ENCODE data around the gene C2orf80. TPM values are rescaled to one million over a fixed set of nuclear protein-coding genes. Genes with fewer than 3 reads are reported as not detected.
"Not testable (repeated sequence)": the region's sequence is repeated elsewhere in the genome, so short reads cannot be mapped to it uniquely, and the experiment has no call there.

C2orf80 gene
- total RNA-seq, 1 experiment from 2014 or later: not detected

DNA sequence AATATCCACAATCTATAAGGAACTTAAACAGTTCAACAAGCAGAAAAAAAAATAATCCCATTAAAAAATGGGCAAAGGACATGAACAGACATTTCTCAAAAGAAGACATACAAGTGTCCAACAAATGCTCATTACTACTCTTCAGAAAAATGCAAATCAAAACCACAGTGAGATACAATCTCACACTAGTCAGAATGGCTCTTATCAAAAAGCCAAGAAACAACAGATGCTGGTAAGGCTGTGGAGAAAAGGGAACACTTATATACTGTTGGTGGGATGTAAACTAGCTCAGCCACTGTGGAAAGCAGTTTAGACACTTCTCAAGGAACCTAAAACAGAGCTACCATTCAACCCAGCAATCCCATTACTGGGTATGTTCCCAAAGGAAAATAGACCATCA lies 36.7 kb downstream of the C2orf80 start:
- no peaks in the 10 kb centered on the region for H3K4me1 ChIP-seq
- H3K36me3 ChIP-seq: no peaks in the 10 kb centered on the region
- no peaks in the 10 kb centered on the region for H3K27me3 ChIP-seq
- no peaks in the 10 kb centered on the region for H3K9me3 ChIP-seq (replicated peaks)
- no peak for DNase-seq
- no peak overlapping the region for H3K4me3 ChIP-seq
- no peak overlapping the region for H3K27ac ChIP-seq

DNA sequence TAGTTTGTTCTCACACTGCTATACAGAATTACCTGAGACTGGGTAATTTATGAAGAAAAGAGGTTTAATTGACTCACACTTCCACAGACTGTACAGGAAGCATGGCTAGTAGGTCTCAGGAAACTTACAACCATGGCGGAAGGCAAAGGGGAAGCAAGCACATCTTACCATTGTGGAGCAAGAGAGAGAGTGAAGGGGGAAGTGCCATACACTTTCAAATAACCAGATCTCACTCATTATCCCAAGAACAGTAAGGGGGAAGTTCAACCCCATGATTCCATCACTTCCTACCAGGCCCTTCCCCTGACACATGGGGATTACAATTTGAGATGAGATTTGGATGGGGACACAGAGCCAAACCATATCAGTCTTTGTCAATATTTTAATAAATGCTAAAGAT lies 38.9 kb downstream of the C2orf80 start:
- Histone ChIP-seq H3K4me3 (no peak overlapping the region), H3K4me1 (no peaks in the 10 kb centered on the region), H3K27ac (no peak overlapping the region), H3K27me3 (no peaks in the 10 kb centered on the region), H3K9me3 (replicated peaks) (no peaks in the 10 kb centered on the region), H3K36me3 (no peaks in the 10 kb centered on the region)
- DNase-seq: no peak

DNA sequence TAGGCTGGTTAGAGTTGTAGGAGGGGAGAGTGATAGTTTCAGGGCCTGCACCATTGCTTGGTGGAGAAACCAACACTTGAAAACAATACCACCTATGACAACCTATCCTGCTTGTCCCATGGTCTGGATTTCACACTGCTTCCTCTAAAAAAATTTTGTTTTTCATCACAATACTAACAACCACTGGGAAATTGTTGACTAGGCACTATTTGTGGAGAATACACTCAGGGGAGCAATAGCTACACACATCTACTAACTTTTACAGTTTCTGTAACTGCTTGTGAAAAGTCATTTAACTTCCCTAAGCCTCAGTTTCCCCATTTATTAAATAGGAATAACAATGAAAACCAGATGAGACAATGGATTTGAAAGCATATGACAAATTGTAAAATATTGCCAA lies 39.7 kb downstream of the C2orf80 start:
- Histone ChIP-seq H3K9me3 (replicated peaks) (no peaks in the 10 kb centered on the region), H3K27ac (no peak overlapping the region), H3K36me3 (no peaks in the 10 kb centered on the region), H3K4me1 (no peaks in the 10 kb centered on the region), H3K27me3 (no peaks in the 10 kb centered on the region), H3K4me3 (no peak overlapping the region)
- DNase-seq: no peak

DNA sequence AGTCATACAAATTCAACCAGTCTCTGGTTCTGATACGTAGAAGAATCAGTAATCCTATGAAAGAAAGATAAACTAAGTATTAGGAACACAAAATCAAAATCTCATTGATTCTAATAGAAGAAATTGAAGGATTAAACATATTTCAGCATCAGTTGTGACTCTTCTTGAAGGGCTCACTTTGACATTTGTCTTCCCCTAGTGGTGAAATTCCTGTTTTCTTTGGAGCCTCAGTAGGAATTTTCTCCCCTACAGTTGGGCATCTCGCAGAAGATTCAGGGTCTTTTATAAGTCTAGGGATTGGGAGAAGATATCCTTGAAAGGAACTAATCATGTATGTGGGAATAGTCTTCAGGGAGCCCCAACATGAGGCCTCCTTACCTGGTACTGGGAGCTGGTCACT lies 41.0 kb downstream of the C2orf80 start:
- H3K4me3 ChIP-seq: no peak overlapping the region
- no peaks in the 10 kb centered on the region for H3K36me3 ChIP-seq
- DNase-seq: no peak
- H3K9me3 ChIP-seq (replicated peaks): no peaks in the 10 kb centered on the region
- H3K27me3 ChIP-seq: no peaks in the 10 kb centered on the region
- H3K4me1 ChIP-seq: no peaks in the 10 kb centered on the region
- no peak overlapping the region for H3K27ac ChIP-seq

DNA sequence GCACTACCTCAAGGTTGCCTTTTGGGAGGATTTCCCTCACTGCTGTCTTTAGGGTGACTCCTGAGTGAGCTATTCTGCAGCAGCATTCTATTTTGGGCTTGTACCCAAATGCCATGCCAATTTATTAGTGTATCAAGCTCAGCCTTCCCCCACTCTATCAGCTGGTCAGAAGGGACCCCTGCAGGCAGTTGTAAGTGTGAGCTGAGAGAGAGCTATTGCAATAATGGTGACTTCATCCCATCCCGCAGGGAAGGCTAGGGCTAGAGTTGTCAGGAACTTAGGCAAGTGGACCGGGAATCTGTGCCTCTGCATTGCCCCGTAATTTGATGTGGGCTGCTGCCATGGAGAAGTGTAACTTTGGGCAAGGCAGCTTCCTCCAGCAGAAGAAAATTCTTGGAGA lies 42.1 kb downstream of the C2orf80 start:
- Histone ChIP-seq H3K27me3 (no peaks in the 10 kb centered on the region), H3K4me3 (no peak overlapping the region), H3K9me3 (replicated peaks) (no peaks in the 10 kb centered on the region), H3K27ac (no peak overlapping the region), H3K36me3 (no peaks in the 10 kb centered on the region), H3K4me1 (no peaks in the 10 kb centered on the region)
- no peak for DNase-seq

DNA sequence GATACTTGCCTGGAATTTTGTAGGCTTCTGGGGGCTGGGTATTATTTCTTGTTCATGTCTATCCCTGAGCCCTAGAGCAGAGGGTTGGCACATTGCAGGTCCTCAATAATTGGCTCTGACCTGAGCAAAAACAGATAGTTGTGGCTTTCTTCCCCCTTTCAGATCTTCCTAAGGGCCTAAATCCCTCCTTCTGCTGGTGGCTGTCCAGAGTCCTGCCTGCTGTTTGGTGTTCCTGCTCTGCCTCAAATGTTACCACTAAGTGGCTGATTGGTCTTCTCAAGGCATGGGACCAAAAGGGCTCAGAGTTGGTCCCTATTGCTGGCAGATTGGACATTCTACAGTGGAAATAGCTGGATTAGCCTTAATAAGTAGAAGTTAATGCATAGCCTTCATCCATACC lies 42.8 kb downstream of the C2orf80 start:
- Histone ChIP-seq H3K36me3 (no peaks in the 10 kb centered on the region), H3K9me3 (replicated peaks) (no peaks in the 10 kb centered on the region), H3K27ac (no peak overlapping the region), H3K4me3 (no peak overlapping the region), H3K27me3 (no peaks in the 10 kb centered on the region), H3K4me1 (no peaks in the 10 kb centered on the region)
- DNase-seq: no peak

DNA sequence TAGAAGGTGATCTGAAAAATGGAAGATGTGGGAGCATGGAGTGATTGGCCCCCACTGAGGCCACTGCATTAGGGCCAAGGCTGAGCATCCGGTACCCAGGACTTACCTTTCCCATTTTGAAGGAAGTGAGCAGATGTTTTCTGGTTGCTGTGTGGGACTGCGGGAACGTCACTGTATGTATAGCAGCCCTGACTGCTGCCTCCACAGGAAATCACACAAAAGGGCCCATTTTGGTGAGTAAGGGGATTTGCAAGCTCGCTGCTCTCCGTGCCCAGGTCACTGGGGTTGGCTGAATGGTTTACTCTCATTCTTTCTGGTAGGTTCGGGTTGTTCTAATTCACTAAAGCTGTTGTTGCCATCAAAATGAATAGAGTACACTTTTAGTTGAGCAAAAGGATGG lies 43.8 kb downstream of the C2orf80 start, which contains the start of gene CRYGB:
Gene CRYGB, minus strand, starts transcription at position 153 of the 400 bp plus-strand sequence. Its CDS starts 38 bp downstream, at position 115.
- Histone ChIP-seq H3K9me3 (replicated peaks) (no peaks in the 10 kb centered on the region), H3K27me3 (no peaks in the 10 kb centered on the region), H3K4me1 (no peaks in the 10 kb centered on the region), H3K36me3 (no peaks in the 10 kb centered on the region), H3K27ac (no peak within 1 kb of the TSS), H3K4me3 (no peak within 1 kb of the TSS)
- peak in 1 of 2 experiments; percentile 23 for DNase-seq

DNA sequence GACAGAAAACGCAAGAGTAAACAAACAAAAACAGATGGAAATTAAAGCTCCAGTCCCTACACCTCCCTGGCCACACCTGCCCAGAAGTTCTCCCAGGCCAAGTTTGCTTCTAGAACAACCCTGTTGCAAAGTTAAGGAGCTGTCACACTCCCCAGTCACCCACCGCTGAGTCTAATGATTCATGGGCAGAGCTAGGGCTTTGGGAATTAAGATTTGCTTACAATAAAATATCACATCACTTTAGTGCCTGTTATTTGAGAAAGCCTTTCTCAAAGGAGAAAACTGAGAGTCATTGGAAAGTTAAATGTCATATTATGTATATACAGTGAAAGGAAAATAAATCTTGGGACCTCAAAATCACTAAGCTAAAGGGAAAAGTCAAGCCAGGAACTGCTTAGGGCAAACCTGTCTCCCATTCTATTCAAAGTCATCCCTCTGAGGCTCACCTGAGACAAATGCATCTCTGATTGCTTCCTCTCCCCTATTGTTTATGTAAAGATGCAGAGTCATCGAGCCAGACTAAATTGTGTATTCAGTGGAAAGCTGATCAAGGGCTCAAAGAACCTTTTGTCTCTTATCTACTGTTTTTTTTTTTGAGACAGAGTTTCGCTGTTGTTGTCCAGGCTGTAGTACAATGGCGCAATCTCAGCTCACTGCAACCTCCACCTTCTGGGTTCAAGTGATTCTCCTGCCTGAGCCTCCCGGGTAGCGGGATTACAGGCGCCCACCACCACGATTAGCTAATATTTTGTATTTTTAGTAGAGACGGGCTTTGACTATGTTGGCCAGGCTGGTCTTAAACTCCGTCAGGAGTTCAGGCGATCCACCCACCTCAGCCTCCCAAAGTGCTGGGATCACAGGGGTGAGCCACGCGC lies 46.7 kb downstream of the C2orf80 start:
- DNase-seq: no peak
- H3K36me3 ChIP-seq: no peaks in the 10 kb centered on the region
- H3K4me3 ChIP-seq: no peak overlapping the region
- H3K4me1 ChIP-seq: no peaks in the 10 kb centered on the region
- H3K27me3 ChIP-seq: no peaks in the 10 kb centered on the region
- H3K9me3 ChIP-seq (replicated peaks): no peaks in the 10 kb centered on the region
- H3K27ac ChIP-seq: no peak overlapping the region

DNA sequence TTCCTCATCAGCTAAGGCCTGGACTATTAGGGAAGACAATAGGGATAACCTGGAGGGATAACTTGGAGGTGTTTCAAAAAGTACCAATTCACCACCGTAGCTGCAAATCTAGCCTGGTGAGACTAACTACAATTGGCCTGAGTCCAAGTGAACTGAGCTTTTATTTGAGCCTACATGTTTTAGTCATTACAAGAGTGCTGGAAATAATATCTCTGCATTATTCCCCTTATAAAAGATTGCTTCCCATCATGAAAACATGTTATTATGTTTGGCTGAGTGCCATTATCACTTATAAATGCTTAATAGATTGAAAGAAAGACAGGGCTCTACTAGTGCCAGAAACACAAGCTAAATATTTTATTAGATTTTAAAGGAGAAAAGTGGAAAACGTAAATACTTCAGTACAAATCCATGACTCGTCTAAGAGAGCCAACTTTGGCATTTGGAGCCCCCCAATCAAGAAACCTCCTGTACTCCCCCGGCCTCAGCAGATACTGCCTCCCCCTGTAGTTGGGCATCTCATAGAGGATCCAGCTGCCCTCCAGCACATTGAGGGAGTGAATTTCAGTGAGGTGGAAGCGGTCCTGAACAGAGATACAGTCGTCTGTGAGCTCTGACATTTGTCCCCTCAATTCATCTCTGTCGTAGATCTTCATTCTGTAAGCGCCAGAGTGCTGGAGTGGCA lies 47.4 kb downstream of the C2orf80 start:
- Histone ChIP-seq H3K27ac (no peak overlapping the region), H3K9me3 (replicated peaks) (no peaks in the 10 kb centered on the region), H3K36me3 (no peaks in the 10 kb centered on the region), H3K27me3 (no peaks in the 10 kb centered on the region), H3K4me3 (no peak overlapping the region), H3K4me1 (no peaks in the 10 kb centered on the region)
- DNase-seq: peak in 1 of 2 experiments; percentile 5

DNA sequence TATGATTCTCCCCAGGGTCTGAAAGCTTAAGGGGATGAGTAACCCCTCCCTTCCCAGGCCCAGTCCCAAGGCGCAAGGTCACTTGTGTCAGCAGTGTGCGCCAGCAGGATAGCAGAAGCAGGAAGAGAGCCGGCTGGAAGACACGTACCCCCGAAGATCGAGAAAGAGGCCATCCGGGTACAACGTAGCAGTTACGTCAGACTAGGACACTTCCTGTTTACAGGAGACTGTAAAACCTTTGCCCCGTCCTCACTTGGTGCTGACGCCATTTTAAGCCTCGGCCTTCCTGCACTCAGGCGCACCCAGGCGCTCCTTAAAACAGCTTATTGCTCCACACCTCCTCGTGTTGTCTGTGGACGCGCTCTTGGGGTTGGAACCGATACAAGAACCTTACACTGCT lies 50.4 kb downstream of the C2orf80 start:
- Histone ChIP-seq H3K4me3 (no peak overlapping the region), H3K27me3 (no peaks in the 10 kb centered on the region), H3K27ac (no peak overlapping the region), H3K36me3 (no peaks in the 10 kb centered on the region), H3K9me3 (replicated peaks) (no peaks in the 10 kb centered on the region), H3K4me1 (no peaks in the 10 kb centered on the region)
- DNase-seq: no peak

DNA sequence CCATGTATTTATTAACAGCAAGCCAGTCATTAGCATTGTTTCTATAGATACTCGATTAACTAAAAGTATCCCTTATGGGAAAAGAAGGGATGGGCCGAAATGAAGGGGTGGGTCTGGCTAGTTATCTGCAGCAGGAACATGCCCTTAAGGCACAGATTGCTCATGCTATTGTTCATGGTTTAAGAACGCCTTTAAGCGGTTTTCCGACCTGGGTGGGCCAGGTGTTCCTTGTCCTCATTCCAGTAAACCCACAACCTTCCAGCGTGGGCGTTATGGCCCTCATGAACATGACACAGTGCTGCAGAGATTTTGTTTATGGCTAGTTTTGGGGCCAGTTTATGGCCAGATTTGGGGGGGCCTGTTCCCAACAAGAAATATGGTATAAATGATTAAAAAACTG lies 51.5 kb downstream of the C2orf80 start:
- not testable (repeated sequence) for H3K9me3 ChIP-seq (replicated peaks); H3K36me3 ChIP-seq; H3K4me3 ChIP-seq; DNase-seq; H3K4me1 ChIP-seq; H3K27me3 ChIP-seq; H3K27ac ChIP-seq

DNA sequence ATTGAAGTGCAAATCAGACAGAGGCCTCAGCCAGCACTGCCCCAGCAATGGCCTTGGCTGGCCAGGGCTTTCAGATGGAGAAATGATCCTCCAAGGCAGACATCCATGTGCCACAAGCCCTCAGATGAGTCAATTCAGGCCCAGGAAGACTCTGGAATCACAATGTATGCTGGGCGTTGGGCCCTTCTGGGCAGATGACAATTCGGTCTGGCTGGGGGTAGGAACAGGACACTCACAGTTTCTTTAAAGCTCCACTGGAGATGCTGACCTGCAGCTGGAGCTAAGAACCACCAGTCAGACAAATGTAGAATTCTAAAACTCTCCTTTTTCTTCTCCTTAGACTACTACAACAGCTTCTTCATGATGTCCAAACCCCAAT lies 53.1 kb downstream of the C2orf80 start:
- H3K27ac ChIP-seq: no peak overlapping the region
- no peaks in the 10 kb centered on the region for H3K4me1 ChIP-seq
- H3K4me3 ChIP-seq: no peak overlapping the region
- no peaks in the 10 kb centered on the region for H3K27me3 ChIP-seq
- no peak for DNase-seq
- no peaks in the 10 kb centered on the region for H3K9me3 ChIP-seq (replicated peaks)
- H3K36me3 ChIP-seq: no peaks in the 10 kb centered on the region

DNA sequence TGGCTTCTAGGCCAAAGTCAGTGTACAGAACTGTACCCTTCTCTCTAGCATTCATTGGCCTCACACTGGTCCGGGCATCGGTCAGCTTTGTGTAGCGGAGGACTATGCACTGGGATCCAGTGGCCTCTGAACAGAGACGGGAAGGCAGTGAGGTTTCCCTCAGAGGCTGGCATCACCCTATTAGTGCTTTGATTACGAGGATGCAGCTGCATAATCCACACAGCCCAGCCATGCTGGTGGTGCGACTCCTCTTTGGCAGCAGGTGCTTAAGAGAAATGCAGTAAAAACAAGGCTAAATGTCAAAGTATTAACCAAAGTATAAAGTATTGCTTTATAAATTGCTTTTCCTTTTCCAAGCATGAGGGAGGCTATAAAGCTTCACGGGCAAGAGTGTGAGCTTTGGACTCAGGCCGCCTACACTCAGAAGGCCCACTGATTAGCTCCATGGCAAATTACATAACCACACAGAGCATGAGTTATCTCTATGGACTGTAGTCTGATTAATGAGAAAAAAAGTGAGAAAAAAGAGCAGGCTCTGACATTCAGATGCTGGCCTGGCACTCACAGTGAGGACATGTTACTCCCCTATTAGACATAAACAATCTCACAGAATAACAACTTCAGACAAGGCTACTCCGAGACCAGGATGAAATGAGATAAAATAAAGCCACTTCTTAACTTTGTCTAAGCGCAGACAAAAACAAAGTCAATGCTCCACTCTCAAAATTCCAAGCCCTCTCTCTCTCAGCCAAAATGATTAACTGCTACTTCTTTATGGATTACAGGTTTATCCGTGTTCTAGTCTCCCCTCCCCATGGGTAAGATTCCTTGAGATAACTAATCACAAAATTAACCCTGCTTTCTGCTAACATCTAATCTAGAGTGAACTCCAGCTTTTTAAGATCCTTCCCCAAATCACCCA lies 53.8 kb downstream of the C2orf80 start:
- no peak overlapping the region for H3K27ac ChIP-seq
- DNase-seq: no peak
- H3K9me3 ChIP-seq (replicated peaks): no peaks in the 10 kb centered on the region
- no peak overlapping the region for H3K4me3 ChIP-seq
- H3K4me1 ChIP-seq: no peaks in the 10 kb centered on the region
- no peaks in the 10 kb centered on the region for H3K27me3 ChIP-seq
- no peaks in the 10 kb centered on the region for H3K36me3 ChIP-seq

DNA sequence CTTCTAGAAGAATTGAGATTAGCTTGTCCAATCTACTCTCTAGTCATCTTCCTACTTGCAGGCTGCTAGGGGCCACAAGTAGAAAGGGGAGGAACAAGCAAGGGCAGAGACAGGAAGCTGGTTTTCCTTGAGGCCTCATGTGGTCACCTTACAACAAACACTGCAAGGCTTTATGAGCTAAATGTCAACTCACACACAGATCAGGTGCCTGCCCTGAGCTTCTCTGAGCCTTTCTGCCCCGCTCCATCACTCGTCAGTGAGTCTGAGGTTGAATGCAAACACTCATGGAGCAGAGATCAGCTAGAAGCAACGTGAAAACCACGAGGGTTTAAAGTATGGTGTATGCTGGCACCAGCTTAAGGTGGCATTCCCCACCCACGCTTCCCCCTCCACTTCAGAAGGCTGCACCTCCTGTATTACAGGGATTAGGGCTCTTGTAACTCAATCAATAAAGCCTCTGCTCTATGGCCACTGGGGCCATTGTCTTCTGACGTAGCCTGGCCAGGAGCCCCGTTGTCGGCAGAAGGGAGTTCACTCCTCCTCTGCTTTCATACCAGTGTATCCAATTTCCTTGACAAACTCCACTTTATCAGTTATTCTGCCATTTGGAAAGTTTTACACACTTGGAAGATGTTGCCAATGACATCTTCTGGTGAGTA lies 54.8 kb downstream of the C2orf80 start:
- H3K27me3 ChIP-seq: no peaks in the 10 kb centered on the region
- H3K4me3 ChIP-seq: no peak overlapping the region
- H3K36me3 ChIP-seq: no peaks in the 10 kb centered on the region
- no peak overlapping the region for H3K27ac ChIP-seq
- H3K4me1 ChIP-seq: no peaks in the 10 kb centered on the region
- DNase-seq: no peak
- no peaks in the 10 kb centered on the region for H3K9me3 ChIP-seq (replicated peaks)
